NCI-H748 treated with DMSO at 0.1 percent for 48 hours (cell line): ENCODE data around the gene SCN8A.

ENCODE experiments used
- DNase-seq: peaks from one replicate; lab custom pipeline; 2025; lab: John Stamatoyannopoulos, UW

The SCN8A gene

GRCh38 chr12:51851413-51852124 lies 260.5 kb downstream of the SCN8A start:
- DNase-seq = no peak

GRCh38 chr12:51852404-51853137 lies 261.5 kb downstream of the SCN8A start:
- no peak for DNase-seq

GRCh38 chr12:51855586-51856428 lies 264.8 kb downstream of the SCN8A start:
- DNase-seq = no peak

GRCh38 chr12:51860986-51861385 lies 270.0 kb downstream of the SCN8A start:
- DNase-seq = no peak
